Karpas-422 (cell line): ENCODE measurements around the gene E2F1. TPM values are rescaled to one million over a fixed set of nuclear protein-coding genes. Genes with fewer than 3 reads are reported as not detected.
A peak's percentile ranks its signal among the peaks of the same experiment; 100 is the strongest.

ENCODE experiments used
- DNase-seq: peaks from one replicate; pipeline ENCODE4 v3.0.0-alpha.2; 2015
- H2AFZ ChIP-seq: fragments of 200-600 bp; sonication (generic); 2 replicates; pipeline ENCODE4 v1.6.1; 2014; ENCODE audit warnings: antibody characterized with exemption, low read length, mixed read lengths
- H3K27ac ChIP-seq: fragments of 200-600 bp; sonication (generic); 2 replicates; pipeline ENCODE4 v1.5.1; 2014; ENCODE audit warnings: mild to moderate bottlenecking, low read length, moderate library complexity
- H3K27me3 ChIP-seq: fragments of 200-600 bp; sonication (generic); 2 replicates; pipeline ENCODE4 v1.6.1; 2014; ENCODE audit warnings: low read length, mixed read lengths
- H3K36me3 ChIP-seq: fragments of 200-600 bp; sonication (generic); 2 replicates; pipeline ENCODE4 v1.6.1; 2014; ENCODE audit warnings: low read length, mixed read lengths; ENCODE audit not compliant: insufficient read depth
- H3K4me1 ChIP-seq: fragments of 200-600 bp; sonication (generic); 2 replicates; pipeline ENCODE4 v1.6.1; 2014; ENCODE audit warnings: mild to moderate bottlenecking, low read length, mixed read lengths
- H3K4me2 ChIP-seq: fragments of 200-600 bp; sonication (generic); 2 replicates; pipeline ENCODE4 v1.6.1; 2014; ENCODE audit warnings: low read length, low read depth, mild to moderate bottlenecking; ENCODE audit not compliant: poor library complexity, severe bottlenecking
- H3K4me3 ChIP-seq: fragments of 200-600 bp; sonication (generic); 2 replicates; pipeline ENCODE4 v1.5.1; 2014; ENCODE audit warnings: mild to moderate bottlenecking, antibody characterized with exemption, low read length, mixed read lengths
- H3K79me2 ChIP-seq: fragments of 200-600 bp; sonication (generic); 2 replicates; pipeline ENCODE4 v1.6.1; 2014; ENCODE audit warnings: mild to moderate bottlenecking, low read length, mixed read lengths
- H3K9ac ChIP-seq: fragments of 200-600 bp; sonication (generic); 2 replicates; pipeline ENCODE4 v1.6.0; 2014; ENCODE audit warnings: low read length
- H3K9me2 ChIP-seq: fragments of 200-600 bp; sonication (generic), shearing (Covaris generic); replicated peaks from 2 replicates; pipeline ENCODE4 v1.6.0; 2014; ENCODE audit warnings: mild to moderate bottlenecking, low read length, moderate library complexity; ENCODE audit not compliant: insufficient read depth
- H3K9me3 ChIP-seq: fragments of 300-700, 200-600 bp; sonication (generic); 2 replicates; pipeline ENCODE4 v1.6.1; 2014; ENCODE audit warnings: low read length, mixed read lengths
- H4K20me1 ChIP-seq: fragments of 200-600 bp; sonication (generic); 2 replicates; pipeline ENCODE4 v1.6.1; 2014; ENCODE audit warnings: mild to moderate bottlenecking, antibody characterized with exemption, low read length, low read depth; ENCODE audit not compliant: insufficient read depth
- total RNA-seq: library from RNA; depleted of rRNA; stranded (reverse); fragments of >200 nt; shearing (Covaris generic); gene quantifications from 2 replicates; pipeline ENCODE4 v1.2.3, GENCODE V29; 2014; ENCODE audit warnings: low replicate concordance

The E2F1 gene
- total RNA-seq, 1 experiment from 2014 or later: 19.2 TPM

- Histone ChIP-seq H3K4me1 (peaks cover 16% of the 10 kb centered on the region), H3K9me2 (no peaks in the 10 kb centered on the region), H3K27ac (no peak overlapping the region), H3K27me3 (no peaks in the 10 kb centered on the region), H3K36me3 (no peaks in the 10 kb centered on the region), H3K9ac (no peak overlapping the region), H3K79me2 (no peaks in the 10 kb centered on the region), H3K4me3 (no peak overlapping the region), H3K4me2 (no peak overlapping the region), H4K20me1 (no peaks in the 10 kb centered on the region), H2AFZ (no peak overlapping the region), H3K9me3 (no peaks in the 10 kb centered on the region)
- no peak for DNase-seq
Observed at GRCh38 chr20:33727806-33728205, 41.6 kb upstream of the E2F1 start.

GRCh38 chr20:33727115-33727479 lies 40.9 kb upstream of the E2F1 start:
- H3K27me3 ChIP-seq: no peaks in the 10 kb centered on the region
- H3K9ac ChIP-seq: no peak overlapping the region
- no peak for DNase-seq
- no peaks in the 10 kb centered on the region for H3K36me3 ChIP-seq
- no peak overlapping the region for H3K4me3 ChIP-seq
- H3K4me1 ChIP-seq: peaks cover 10% of the 10 kb centered on the region
- no peak overlapping the region for H3K4me2 ChIP-seq
- no peaks in the 10 kb centered on the region for H3K9me3 ChIP-seq
- no peaks in the 10 kb centered on the region for H3K79me2 ChIP-seq
- H3K9me2 ChIP-seq: no peaks in the 10 kb centered on the region
- no peak overlapping the region for H2AFZ ChIP-seq
- no peak overlapping the region for H3K27ac ChIP-seq
- H4K20me1 ChIP-seq: no peaks in the 10 kb centered on the region

GRCh38 chr20:33725607-33726264 lies 39.6 kb upstream of the E2F1 start:
- Histone ChIP-seq H3K4me2 (no peak overlapping the region), H3K4me3 (no peak overlapping the region), H3K9me3 (no peaks in the 10 kb centered on the region), H3K27ac (no peak overlapping the region), H3K36me3 (no peaks in the 10 kb centered on the region), H3K4me1 (peaks cover 4% of the 10 kb centered on the region), H3K79me2 (no peaks in the 10 kb centered on the region), H3K27me3 (no peaks in the 10 kb centered on the region), H4K20me1 (no peaks in the 10 kb centered on the region), H3K9ac (no peak overlapping the region), H3K9me2 (no peaks in the 10 kb centered on the region), H2AFZ (no peak overlapping the region)
- DNase-seq: no peak

- H3K4me2 ChIP-seq: no peak overlapping the region
- no peak overlapping the region for H3K4me3 ChIP-seq
- no peaks in the 10 kb centered on the region for H3K79me2 ChIP-seq
- H3K4me1 ChIP-seq: peaks cover 4% of the 10 kb centered on the region
- H3K36me3 ChIP-seq: no peaks in the 10 kb centered on the region
- no peak overlapping the region for H3K9ac ChIP-seq
- no peaks in the 10 kb centered on the region for H3K9me3 ChIP-seq
- no peak for DNase-seq
- no peaks in the 10 kb centered on the region for H3K9me2 ChIP-seq
- H4K20me1 ChIP-seq: no peaks in the 10 kb centered on the region
- H3K27me3 ChIP-seq: no peaks in the 10 kb centered on the region
- no peak overlapping the region for H3K27ac ChIP-seq
- peak overlapping the region; percentile 73; the same call in 1 of the 2 replicates for H2AFZ ChIP-seq
Observed at GRCh38 chr20:33724439-33725094, 38.4 kb upstream of the E2F1 start.

GRCh38 chr20:33721391-33722140 lies 35.4 kb upstream of the E2F1 start:
- no peaks in the 10 kb centered on the region for H3K9me2 ChIP-seq
- no peaks in the 10 kb centered on the region for H3K36me3 ChIP-seq
- no peak overlapping the region for H3K4me2 ChIP-seq
- H2AFZ ChIP-seq: no peak overlapping the region
- no peaks in the 10 kb centered on the region for H3K27me3 ChIP-seq
- no peak overlapping the region for H3K27ac ChIP-seq
- no peak overlapping the region for H3K4me3 ChIP-seq
- no peak overlapping the region for H3K9ac ChIP-seq
- peaks cover 10% of the 10 kb centered on the region for H3K4me1 ChIP-seq
- no peaks in the 10 kb centered on the region for H4K20me1 ChIP-seq
- no peak for DNase-seq
- no peaks in the 10 kb centered on the region for H3K9me3 ChIP-seq
- 0 out of 2 replicates have a peak, but pooled peaks cover 6% of the 10 kb centered on the region for H3K79me2 ChIP-seq

- Histone ChIP-seq H3K4me1 (peaks cover 10% of the 10 kb centered on the region), H3K9ac (peak within 1 kb of the TSS; percentile 72), H3K4me3 (peak within 1 kb of the TSS; percentile 77), H4K20me1 (no peaks in the 10 kb centered on the region), H3K9me2 (no peaks in the 10 kb centered on the region), H3K9me3 (no peaks in the 10 kb centered on the region), H3K27ac (no peak within 1 kb of the TSS), H3K27me3 (no peaks in the 10 kb centered on the region), H3K36me3 (no peaks in the 10 kb centered on the region), H3K4me2 (peak within 1 kb of the TSS; percentile 64), H3K79me2 (0 out of 2 replicates have a peak, but pooled peaks cover 6% of the 10 kb centered on the region), H2AFZ (no peak within 1 kb of the TSS; the same call in 1 of the 2 replicates)
- DNase-seq: peak; percentile 95
Observed at GRCh38 chr20:33719989-33720709, 34.0 kb upstream of the E2F1 start, which contains the start of gene PXMP4. Gene PXMP4, minus strand, starts transcription at chr20:33720310. Its CDS starts 103 bp downstream, at chr20:33720207.

GRCh38 chr20:33719277-33719988 lies 33.2 kb upstream of the E2F1 start:
- H3K4me2 ChIP-seq: peak overlapping the region; percentile 64
- H3K4me1 ChIP-seq: peaks cover 9% of the 10 kb centered on the region
- H3K4me3 ChIP-seq: peak overlapping the region; percentile 77
- 0 out of 2 replicates have a peak, but pooled peaks cover 6% of the 10 kb centered on the region for H3K79me2 ChIP-seq
- no peaks in the 10 kb centered on the region for H3K9me3 ChIP-seq
- DNase-seq: peak; percentile 55
- no peak overlapping the region for H3K27ac ChIP-seq
- H3K9me2 ChIP-seq: no peaks in the 10 kb centered on the region
- H3K9ac ChIP-seq: peak overlapping the region; percentile 72
- no peaks in the 10 kb centered on the region for H3K27me3 ChIP-seq
- no peaks in the 10 kb centered on the region for H3K36me3 ChIP-seq
- no peaks in the 10 kb centered on the region for H4K20me1 ChIP-seq
- no peak overlapping the region; the same call in 1 of the 2 replicates for H2AFZ ChIP-seq
